ENCODE measurements around the gene ARAP2.

The ARAP2 gene

GRCh38 chr4:36174570-36174969 lies 69.7 kb downstream of the ARAP2 start:
- no peak overlapping the region for H3K4me3 ChIP-seq (ENCODE audit: control insufficient read depth, low read depth, low read length)
- TF ChIP-seq CTCF (IDR thresholded peaks at IDR 0.05; ENCODE audit: control insufficient read depth, insufficient read depth, low read depth, low read length, missing control alignments), result no peak
- no peak for DNase-seq (ENCODE audit: low read depth)

DNA sequence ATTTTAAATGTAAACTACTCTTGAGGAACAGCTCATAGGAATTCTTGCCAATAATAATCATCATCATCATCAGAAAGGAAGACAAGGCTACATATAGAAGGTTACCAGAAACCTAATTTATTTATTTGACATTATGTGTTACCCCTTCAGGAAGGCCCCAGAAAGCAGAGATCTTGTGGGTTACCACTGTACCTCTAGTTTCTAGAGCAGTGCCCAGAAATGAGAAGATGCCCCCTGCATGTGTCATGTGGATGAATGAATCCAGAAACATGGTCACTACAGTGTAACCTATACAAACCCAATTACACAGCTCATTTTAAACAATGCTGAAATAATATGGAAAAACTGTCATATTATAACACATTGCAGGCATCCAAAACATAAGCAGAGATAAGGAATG lies 70.4 kb downstream of the ARAP2 start:
- no peak for DNase-seq (ENCODE audit: low read depth)
- no peak for TF ChIP-seq CTCF (IDR thresholded peaks at IDR 0.05; ENCODE audit: control insufficient read depth, insufficient read depth, low read depth, low read length, missing control alignments)
- no peak overlapping the region for H3K4me3 ChIP-seq (ENCODE audit: control insufficient read depth, low read depth, low read length)

GRCh38 chr4:36172656-36173055 lies 71.7 kb downstream of the ARAP2 start:
- TF ChIP-seq CTCF (IDR thresholded peaks at IDR 0.05; ENCODE audit: control insufficient read depth, insufficient read depth, low read depth, low read length, missing control alignments), result no peak
- no peak for DNase-seq (ENCODE audit: low read depth)
- H3K4me3 ChIP-seq (ENCODE audit: control insufficient read depth, low read depth, low read length), result no peak overlapping the region

DNA sequence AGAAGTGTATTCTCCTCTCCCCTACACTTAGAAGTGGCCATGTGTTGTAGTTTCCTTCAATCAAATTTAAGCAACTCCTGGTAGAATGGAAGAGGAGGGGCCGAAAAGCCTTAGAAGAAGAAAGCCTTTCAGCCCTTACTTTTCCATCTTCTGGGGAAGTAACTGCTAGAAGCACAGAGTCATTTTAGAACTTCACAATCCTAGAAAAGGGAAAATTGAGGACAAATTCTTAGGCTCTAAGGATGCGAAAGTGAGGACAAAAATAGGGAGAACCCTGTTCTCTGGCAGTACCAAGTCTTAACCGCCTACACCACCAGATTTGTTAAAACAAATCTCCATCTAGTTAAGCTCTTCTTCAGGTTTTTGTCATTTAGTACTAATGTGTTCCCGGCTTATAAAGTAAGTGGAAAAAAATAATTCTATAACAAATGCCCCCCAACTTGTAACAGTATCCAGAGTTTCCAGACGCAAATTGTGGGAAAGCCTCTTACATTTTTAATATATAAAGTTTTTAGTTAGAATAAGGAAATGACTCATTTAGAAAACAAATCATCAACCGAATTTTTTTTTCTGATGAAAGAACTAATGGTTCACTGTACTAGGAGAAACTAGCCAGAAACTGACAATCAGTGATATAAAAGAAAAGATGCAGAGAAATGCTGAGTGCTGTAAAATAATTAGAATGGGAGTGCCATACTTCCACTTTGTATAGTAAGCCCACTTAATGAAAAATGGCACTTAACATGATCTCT lies 76.0 kb downstream of the ARAP2 start:
- no peak overlapping the region for H3K4me3 ChIP-seq (ENCODE audit: control insufficient read depth, low read depth, low read length)
- no peak for TF ChIP-seq CTCF (IDR thresholded peaks at IDR 0.05; ENCODE audit: control insufficient read depth, insufficient read depth, low read depth, low read length, missing control alignments)
- no peak for DNase-seq (ENCODE audit: low read depth)

DNA sequence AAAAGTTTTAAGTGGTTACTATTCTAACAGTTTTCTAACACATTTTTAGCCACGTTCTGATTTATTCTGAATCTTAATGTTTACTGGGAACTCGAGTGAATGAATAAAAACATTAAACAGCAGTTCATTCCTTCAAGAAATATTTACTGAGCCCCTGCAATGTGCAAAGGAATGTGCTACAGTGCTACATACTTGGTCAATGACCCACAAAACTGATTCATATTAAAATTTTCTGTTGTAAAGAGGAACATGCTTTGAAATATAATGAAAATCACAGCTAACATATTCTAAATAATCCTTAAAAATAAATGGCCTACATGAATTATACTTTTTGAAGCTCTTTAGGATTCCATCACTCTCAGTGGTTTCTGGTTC lies 78.7 kb downstream of the ARAP2 start:
- H3K4me3 ChIP-seq (ENCODE audit: control insufficient read depth, low read depth, low read length), result no peak overlapping the region
- no peak for DNase-seq (ENCODE audit: low read depth)
- TF ChIP-seq CTCF (IDR thresholded peaks at IDR 0.05; ENCODE audit: control insufficient read depth, insufficient read depth, low read depth, low read length, missing control alignments), result no peak

- no peak for DNase-seq (ENCODE audit: low read depth)
- H3K4me3 ChIP-seq (ENCODE audit: control insufficient read depth, low read depth, low read length), result no peak overlapping the region
- no peak for TF ChIP-seq CTCF (IDR thresholded peaks at IDR 0.05; ENCODE audit: control insufficient read depth, insufficient read depth, low read depth, low read length, missing control alignments)
Observed at GRCh38 chr4:36164900-36165630, 79.2 kb downstream of the ARAP2 start.
